SJCRH30 (cell line): ENCODE results near the gene PCMT1. TPM values are rescaled to one million over a fixed set of nuclear protein-coding genes. Genes with fewer than 3 reads are reported as not detected.
"Not testable (repeated sequence)": the region's sequence is repeated elsewhere in the genome, so short reads cannot be mapped to it uniquely, and the experiment has no call there.

ENCODE experiments used
- DNase-seq, 2 experiments: peaks; one replicate each; pipeline ENCODE4 v3.0.0-alpha.2; 2015 to 2020
- H3K27ac ChIP-seq: fragments of 250-450 bp; sonication (Bioruptor Pico); 2 replicates; pipeline ENCODE4 v1.5.1; 2020; ENCODE audit warnings: mild to moderate bottlenecking, moderate library complexity
- H3K27me3 ChIP-seq: fragments of 250-450 bp; sonication (Bioruptor Pico); 2 replicates; pipeline ENCODE4 v1.5.1; 2020; ENCODE audit warnings: mild to moderate bottlenecking, moderate library complexity
- H3K36me3 ChIP-seq: fragments of 250-450 bp; sonication (Bioruptor Pico); 2 replicates; pipeline ENCODE4 v1.5.1; 2020; ENCODE audit warnings: mild to moderate bottlenecking, moderate library complexity
- H3K4me1 ChIP-seq: fragments of 250-450 bp; sonication (Bioruptor Pico); 2 replicates; pipeline ENCODE4 v1.5.1; 2020; ENCODE audit warnings: mild to moderate bottlenecking, moderate library complexity
- H3K4me3 ChIP-seq: fragments of 250-450 bp; sonication (Bioruptor Pico); 2 replicates; pipeline ENCODE4 v1.5.1; 2020; ENCODE audit warnings: mild to moderate bottlenecking, moderate library complexity
- H3K9me3 ChIP-seq: fragments of 250-450 bp; sonication (Bioruptor Pico); replicated peaks from 2 replicates; pipeline ENCODE4 v1.5.1; 2020; ENCODE audit warnings: mild to moderate bottlenecking, moderate library complexity
- total RNA-seq: library from RNA; depleted of rRNA; stranded (reverse); fragments of >200 nt; shearing (Covaris generic); gene quantifications from 2 replicates; pipeline ENCODE4 v1.2.3, GENCODE V29; 2014

PCMT1 gene
- total RNA-seq, 1 experiment from 2014 or later, result 101 TPM

GRCh38 chr6:149821492-149821891, 72.0 kb downstream of the PCMT1 start:
- DNase-seq, result no peak
- no peak overlapping the region for H3K4me3 ChIP-seq
- no peak overlapping the region for H3K27ac ChIP-seq
- no peaks in the 10 kb centered on the region for H3K4me1 ChIP-seq
- no peaks in the 10 kb centered on the region for H3K27me3 ChIP-seq
- no peaks in the 10 kb centered on the region for H3K9me3 ChIP-seq
- 0 out of 2 replicates have a peak, but pooled peaks cover 3% of the 10 kb centered on the region for H3K36me3 ChIP-seq

DNA sequence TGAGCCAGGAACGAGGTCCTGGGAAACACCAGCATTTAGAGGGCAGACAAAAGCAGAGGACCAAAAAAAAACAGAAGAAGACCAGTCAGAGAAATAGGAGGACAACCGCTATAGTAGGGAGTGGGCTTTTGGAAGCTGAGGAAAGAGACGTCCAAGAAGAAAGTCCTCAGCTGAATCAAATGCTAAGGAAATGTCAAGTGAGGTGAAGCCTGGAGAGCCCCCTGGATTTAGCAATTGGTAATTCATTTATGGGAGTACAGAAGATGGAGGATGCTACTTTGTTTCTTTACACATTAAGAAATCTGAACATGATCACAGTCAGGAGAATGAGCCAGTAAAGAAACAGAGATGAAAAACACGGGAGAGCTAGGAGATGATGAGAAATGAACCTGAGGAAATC, 73.5 kb downstream of the PCMT1 start:
- Histone ChIP-seq H3K27ac (no peak overlapping the region), H3K27me3 (no peaks in the 10 kb centered on the region), H3K9me3 (no peaks in the 10 kb centered on the region), H3K36me3 (0 out of 2 replicates have a peak, but pooled peaks cover 3% of the 10 kb centered on the region), H3K4me1 (no peaks in the 10 kb centered on the region), H3K4me3 (no peak overlapping the region)
- no peak for DNase-seq

DNA sequence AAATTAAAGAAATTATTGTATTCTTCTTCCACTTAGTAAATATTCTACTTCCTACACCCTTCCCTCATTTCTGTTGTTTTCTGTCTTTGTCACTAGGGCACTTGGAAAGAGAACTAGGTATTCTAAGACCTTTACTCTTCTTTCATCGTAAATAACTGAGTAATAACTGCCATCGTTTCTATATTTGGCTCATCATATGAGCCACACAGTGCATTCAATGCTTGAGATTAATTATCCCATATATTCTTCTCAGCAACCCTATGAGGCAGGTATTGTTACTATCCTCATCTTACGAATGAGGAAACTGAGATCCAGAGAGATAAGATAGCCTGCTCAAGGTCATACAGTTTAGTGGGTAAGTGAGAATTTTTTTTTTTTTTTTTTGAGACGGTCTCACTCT, 75.8 kb downstream of the PCMT1 start:
- H3K4me3 ChIP-seq, result no peak overlapping the region
- DNase-seq, result no peak
- no peaks in the 10 kb centered on the region for H3K9me3 ChIP-seq
- H3K4me1 ChIP-seq, result peaks cover 2% of the 10 kb centered on the region
- no peaks in the 10 kb centered on the region for H3K27me3 ChIP-seq
- no peaks in the 10 kb centered on the region for H3K36me3 ChIP-seq
- no peak overlapping the region for H3K27ac ChIP-seq

GRCh38 chr6:149830731-149831307, 81.3 kb downstream of the PCMT1 start:
- H3K27me3 ChIP-seq, result no peaks in the 10 kb centered on the region
- H3K9me3 ChIP-seq, result no peaks in the 10 kb centered on the region
- H3K36me3 ChIP-seq, result no peaks in the 10 kb centered on the region
- DNase-seq, result peak; percentile 81 to 88
- peak overlapping the region; percentile 47 for H3K4me3 ChIP-seq
- H3K4me1 ChIP-seq, result peaks cover 9% of the 10 kb centered on the region
- peak overlapping the region; percentile 97 for H3K27ac ChIP-seq

GRCh38 chr6:149831308-149831820, 81.8 kb downstream of the PCMT1 start:
- Histone ChIP-seq H3K4me1 (peaks cover 9% of the 10 kb centered on the region), H3K27ac (peak overlapping the region; percentile 97), H3K27me3 (no peaks in the 10 kb centered on the region), H3K36me3 (no peaks in the 10 kb centered on the region), H3K9me3 (no peaks in the 10 kb centered on the region), H3K4me3 (peak overlapping the region; percentile 47)
- DNase-seq, result peak; percentile 87 to 95

GRCh38 chr6:149833651-149834050, 84.1 kb downstream of the PCMT1 start:
- Histone ChIP-seq H3K9me3 (no peaks in the 10 kb centered on the region), H3K27me3 (no peaks in the 10 kb centered on the region), H3K27ac (no peak overlapping the region), H3K4me3 (no peak overlapping the region), H3K4me1 (peaks cover 9% of the 10 kb centered on the region), H3K36me3 (no peaks in the 10 kb centered on the region)
- DNase-seq, result no peak

DNA sequence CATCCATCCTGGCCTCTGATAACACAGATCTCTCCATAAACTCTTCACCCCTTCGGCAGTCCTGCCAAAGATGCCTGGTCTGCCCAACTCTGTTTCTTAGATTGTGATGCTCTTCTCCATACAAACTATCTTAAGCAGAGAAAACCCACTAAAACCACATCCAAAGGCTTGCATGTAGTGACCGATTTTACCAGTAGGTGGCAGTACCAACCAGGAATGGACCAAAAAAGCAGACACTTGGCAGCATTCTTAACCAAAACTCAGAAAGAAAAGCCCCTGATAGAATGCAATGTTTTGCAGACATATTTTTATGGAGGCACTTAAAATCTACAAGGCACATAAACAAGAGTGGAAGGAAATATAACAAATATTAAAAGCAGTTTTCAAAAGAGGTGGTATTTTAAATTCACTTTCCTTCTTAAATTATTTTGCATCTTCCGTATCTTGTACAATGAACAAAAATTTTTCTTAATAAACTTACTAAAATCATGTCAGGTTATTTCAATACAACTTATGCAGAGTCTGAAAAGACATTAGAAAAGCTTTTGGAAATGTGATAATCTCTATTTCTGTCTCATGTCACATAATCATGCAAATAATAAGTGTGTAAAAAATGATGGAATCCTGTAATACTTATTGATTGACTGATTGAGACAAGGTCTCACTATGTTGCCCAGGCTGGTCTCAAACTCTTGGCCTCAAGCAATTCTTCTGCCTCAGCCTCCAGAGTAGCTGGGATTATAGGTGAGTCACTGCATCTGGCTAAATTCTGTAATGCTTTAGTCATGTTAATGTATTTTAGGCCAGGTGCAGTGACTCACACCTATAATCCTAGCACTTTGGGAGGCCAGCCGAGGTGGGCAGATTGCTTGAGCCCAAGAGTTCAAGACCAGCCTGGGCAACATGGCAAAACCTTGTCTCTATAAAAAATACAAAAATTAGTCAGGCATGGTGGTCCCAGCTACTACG, 85.3 kb downstream of the PCMT1 start:
- no peaks in the 10 kb centered on the region for H3K27me3 ChIP-seq
- no peak overlapping the region for H3K27ac ChIP-seq
- no peaks in the 10 kb centered on the region for H3K9me3 ChIP-seq
- H3K4me1 ChIP-seq, result peaks cover 9% of the 10 kb centered on the region
- H3K36me3 ChIP-seq, result no peaks in the 10 kb centered on the region
- no peak overlapping the region for H3K4me3 ChIP-seq
- DNase-seq, result peak; percentile 50 to 85

DNA sequence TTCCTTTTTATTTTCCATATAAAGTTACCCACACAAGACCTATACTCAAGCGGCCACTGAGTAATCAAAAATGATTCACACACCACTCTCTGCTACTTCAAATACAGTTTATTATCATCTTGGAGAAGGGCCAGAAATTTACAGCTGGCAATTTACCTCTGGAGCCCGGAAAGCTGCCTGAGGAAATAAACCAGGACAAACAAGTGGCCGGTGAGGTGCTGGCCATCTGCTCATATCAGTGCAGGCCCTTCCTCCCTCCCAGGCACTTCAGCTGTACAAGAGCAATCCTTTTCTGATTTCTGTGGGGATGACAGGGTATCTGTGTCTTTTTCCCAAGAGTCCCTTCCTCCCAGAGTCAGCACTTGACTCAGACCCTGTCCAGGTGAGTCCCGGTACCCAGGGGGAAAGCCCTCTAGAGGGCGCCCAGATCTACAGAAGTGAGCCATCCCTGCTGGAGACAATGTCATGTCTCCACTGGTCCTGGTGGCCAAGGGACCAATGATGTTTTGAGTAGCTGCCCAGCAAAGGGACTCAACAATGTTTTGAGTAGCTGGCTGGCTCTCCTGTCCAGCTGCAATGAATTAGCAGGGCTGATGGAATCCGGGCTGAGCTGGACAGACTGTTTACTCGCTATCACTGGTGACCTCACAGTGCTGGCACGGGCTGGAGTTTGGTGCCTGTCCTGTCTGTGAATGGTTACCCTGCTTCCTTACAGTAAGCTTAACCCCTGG, 91.0 kb downstream of the PCMT1 start:
- Histone ChIP-seq H3K4me1 (peaks cover 2% of the 10 kb centered on the region; the same call in 1 of the 2 replicates), H3K4me3 (no peak overlapping the region), H3K27me3 (no peaks in the 10 kb centered on the region), H3K27ac (no peak overlapping the region), H3K36me3 (peaks cover 6% of the 10 kb centered on the region; the same call in 1 of the 2 replicates), H3K9me3 (no peaks in the 10 kb centered on the region)
- peak; percentile 52 to 60 for DNase-seq

GRCh38 chr6:149842331-149842730, 92.8 kb downstream of the PCMT1 start:
- H3K9me3 ChIP-seq, result no peaks in the 10 kb centered on the region
- no peak for DNase-seq
- no peak overlapping the region for H3K27ac ChIP-seq
- H3K27me3 ChIP-seq, result no peaks in the 10 kb centered on the region
- peaks cover 18% of the 10 kb centered on the region for H3K4me1 ChIP-seq
- H3K4me3 ChIP-seq, result no peak overlapping the region
- peaks cover 6% of the 10 kb centered on the region; the same call in 1 of the 2 replicates for H3K36me3 ChIP-seq

- H3K9me3 ChIP-seq, result no peaks in the 10 kb centered on the region
- peaks cover 6% of the 10 kb centered on the region; the same call in 1 of the 2 replicates for H3K36me3 ChIP-seq
- H3K4me3 ChIP-seq, result no peak overlapping the region
- no peak for DNase-seq
- peaks cover 24% of the 10 kb centered on the region for H3K4me1 ChIP-seq
- no peak overlapping the region for H3K27ac ChIP-seq
- no peaks in the 10 kb centered on the region for H3K27me3 ChIP-seq
Observed at GRCh38 chr6:149843051-149843633, 93.6 kb downstream of the PCMT1 start.

DNA sequence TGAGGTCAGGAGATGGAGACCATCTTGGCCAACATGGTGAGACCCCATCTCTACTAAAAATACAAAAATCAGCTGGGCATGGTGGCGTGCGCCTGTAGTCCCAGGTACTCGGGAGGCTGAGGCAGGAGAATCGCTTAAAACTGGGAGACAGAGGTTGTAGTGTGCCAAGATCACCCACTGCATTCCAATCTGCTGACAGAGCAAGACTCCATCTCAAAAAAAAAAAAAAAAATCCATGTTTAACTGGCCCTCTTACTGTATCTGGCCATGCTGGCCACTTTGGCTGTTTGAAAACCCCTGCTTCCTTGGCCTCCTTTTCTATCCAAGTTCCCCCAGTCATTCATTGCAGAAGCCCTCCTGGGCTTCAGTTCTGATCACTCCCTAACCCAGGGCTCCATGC, 94.5 kb downstream of the PCMT1 start:
- not testable (repeated sequence) for H3K4me3 ChIP-seq, H3K27me3 ChIP-seq, DNase-seq, H3K27ac ChIP-seq, H3K9me3 ChIP-seq, H3K36me3 ChIP-seq
- peaks cover 24% of the 10 kb centered on the region for H3K4me1 ChIP-seq

DNA sequence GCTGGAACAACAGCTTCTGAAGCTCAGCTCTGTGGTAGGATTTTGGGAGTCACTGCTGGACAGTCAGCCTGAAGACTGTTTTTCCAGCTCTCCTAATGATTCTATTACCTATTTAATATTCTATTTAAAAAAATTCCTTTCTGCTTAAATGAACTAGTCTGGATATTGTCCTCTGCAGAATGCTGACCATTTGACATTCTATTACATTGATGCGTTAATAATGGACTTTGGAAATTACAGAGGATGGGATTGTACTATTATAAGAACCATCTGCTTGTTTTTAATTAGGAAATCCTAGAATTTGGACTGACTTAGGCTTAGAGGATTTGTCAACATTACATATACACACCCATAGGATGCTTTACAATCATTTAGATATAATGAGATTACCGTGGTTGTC, 94.9 kb downstream of the PCMT1 start:
- no peak overlapping the region for H3K27ac ChIP-seq
- peaks cover 24% of the 10 kb centered on the region for H3K4me1 ChIP-seq
- no peaks in the 10 kb centered on the region for H3K9me3 ChIP-seq
- no peaks in the 10 kb centered on the region for H3K27me3 ChIP-seq
- H3K36me3 ChIP-seq, result peaks cover 6% of the 10 kb centered on the region; the same call in 1 of the 2 replicates
- H3K4me3 ChIP-seq, result no peak overlapping the region
- no peak for DNase-seq

DNA sequence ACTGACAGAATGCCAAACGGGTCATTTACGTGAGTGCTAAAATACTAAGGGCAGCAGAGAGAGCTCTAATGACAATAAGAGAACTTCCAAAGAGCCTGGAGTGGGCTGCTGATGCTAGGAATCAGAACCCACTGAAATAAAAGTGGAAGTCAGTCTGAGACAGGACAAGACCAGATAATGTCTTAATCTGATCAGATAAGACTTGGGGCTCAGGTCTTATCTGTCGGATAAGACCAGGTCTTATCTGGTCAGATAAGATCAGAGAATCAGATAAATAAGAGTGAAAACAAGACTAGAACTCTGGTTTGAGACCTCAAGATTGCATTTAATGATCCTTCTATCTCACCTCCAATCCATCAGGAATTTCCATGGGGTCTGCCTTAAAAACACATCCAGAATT, 96.0 kb downstream of the PCMT1 start:
- no peak overlapping the region for H3K4me3 ChIP-seq
- DNase-seq, result no peak
- H3K27ac ChIP-seq, result peak overlapping the region; percentile 63; the same call in 1 of the 2 replicates

GRCh38 chr6:149846321-149846720, 96.8 kb downstream of the PCMT1 start:
- peaks cover 6% of the 10 kb centered on the region; the same call in 1 of the 2 replicates for H3K36me3 ChIP-seq
- H3K9me3 ChIP-seq, result no peaks in the 10 kb centered on the region
- H3K27ac ChIP-seq, result peak overlapping the region; percentile 63
- H3K27me3 ChIP-seq, result no peaks in the 10 kb centered on the region
- peaks cover 24% of the 10 kb centered on the region for H3K4me1 ChIP-seq
- no peak overlapping the region for H3K4me3 ChIP-seq
- DNase-seq, result peak; percentile 87 to 88

More for the DNA sequence above, 96.0 kb downstream of the PCMT1 start:
- peaks cover 6% of the 10 kb centered on the region; the same call in 1 of the 2 replicates for H3K36me3 ChIP-seq
- no peaks in the 10 kb centered on the region for H3K27me3 ChIP-seq
- H3K4me1 ChIP-seq, result peaks cover 24% of the 10 kb centered on the region
- H3K9me3 ChIP-seq, result no peaks in the 10 kb centered on the region
